HepG2 (cell line): ENCODE measurements around the gene METAP1D. TPM values are rescaled to one million over a fixed set of nuclear protein-coding genes. Genes with fewer than 3 reads are reported as not detected.

ENCODE experiments used
- ATAC-seq: fragments of 200-7000 bp; cut with Tn5 transposase; 3 replicates; pipeline ENCODE4 v1.9.1; 2020; ENCODE audit warnings: mild to moderate bottlenecking, moderate library complexity
- BruUV-seq: library from RNA; stranded (reverse); fragments of 400-500 nt; replicated peaks from 2 replicates; lab custom pipeline; 2021; lab: Mats Ljungman, UMichigan
- CTCF ChIA-PET: fragments of 300-600 bp; formaldehyde crosslinking; extraction: SDS; loops from one replicate; lab custom pipeline; 2021; ENCODE audit warnings: low total read pairs, inconsistent platforms, low intra/inter-chr PET ratio; lab: Yijun Ruan, JAX
- POLR2A ChIA-PET: fragments of 350-600 bp; sonication (Branson Sonifier 250); formaldehyde crosslinking; loops from one replicate; lab custom pipeline; 2020; ENCODE audit warnings: antibody characterized with exemption, inconsistent platforms; lab: Yijun Ruan, JAX
- DNase-seq: peaks from one replicate; pipeline ENCODE4 v3.0.0-alpha.2; 2015; ENCODE audit warnings: low spot score
- FAIRE-seq: peaks from 3 replicates; lab custom pipeline; 2011; peaks lifted over from hg19 to GRCh38; lab: Jason Lieb, UNC
- H2AFZ ChIP-seq: one replicate; pipeline ENCODE4 v1.6.1; 2011; ENCODE audit warnings: low read length, inconsistent platforms
- H3K27ac ChIP-seq: fragments of 300-600 bp; 3 replicates; pipeline ENCODE4 v1.8.0; 2011; ENCODE audit warnings: mixed run types, mild to moderate bottlenecking, mixed read lengths, low read length, inconsistent platforms; ENCODE audit not compliant: insufficient read depth; ENCODE audit errors: extremely low read length
- H3K27me3 ChIP-seq, 2 experiments: fragments of 200-600 bp in 1 of 2; 2 replicates in 1 of 2; 3 replicates in 1 of 2; pipeline versions ENCODE4 v1.6.0 to v1.8.0; 2011; ENCODE audit warnings: low read length in 2 of 2, mild to moderate bottlenecking in 2 of 2, moderate library complexity in 2 of 2, inconsistent platforms in 1 of 2; ENCODE audit not compliant: insufficient read depth in 2 of 2, control insufficient read depth in 1 of 2
- H3K36me3 ChIP-seq, 2 experiments: fragments of 200-600 bp in 1 of 2; replicated peaks in 1 of 2; 2 replicates in 1 of 2; 3 replicates in 1 of 2; pipeline versions ENCODE4 v1.5.1 to v1.8.0; 2011; ENCODE audit warnings: low read length in 2 of 2, inconsistent platforms in 1 of 2; ENCODE audit not compliant: insufficient read depth in 2 of 2, control insufficient read depth in 1 of 2
- H3K4me1 ChIP-seq: 2 replicates; pipeline ENCODE4 v1.5.1; 2012; ENCODE audit warnings: low read length, inconsistent platforms; ENCODE audit not compliant: insufficient read depth
- H3K4me2 ChIP-seq: 2 replicates; pipeline ENCODE4 v1.6.0; 2011; ENCODE audit warnings: low read depth, low read length, inconsistent platforms
- H3K4me3 ChIP-seq, 3 experiments: fragments of 200-600 bp in 1 of 3; sonication (generic), shearing (Covaris generic) in 1 of 3; replicated peaks in 1 of 3; 2 replicates each; pipeline ENCODE4 v1.5.1; 2011 to 2016; ENCODE audit warnings: low read length in 3 of 3, inconsistent platforms in 2 of 3, low read depth in 2 of 3, mild to moderate bottlenecking in 2 of 3, control low read depth in 1 of 3, mixed read lengths in 1 of 3; ENCODE audit not compliant: insufficient read depth in 1 of 3
- H3K79me2 ChIP-seq: one replicate; pipeline ENCODE4 v1.6.1; 2011; ENCODE audit warnings: low read length, inconsistent platforms; ENCODE audit not compliant: insufficient read depth
- H3K9ac ChIP-seq: 2 replicates; pipeline ENCODE4 v1.6.0; 2011; ENCODE audit warnings: mild to moderate bottlenecking, low read depth, low read length, inconsistent platforms; ENCODE audit not compliant: insufficient read depth
- H3K9me3 ChIP-seq: 2 replicates; pipeline ENCODE4 v1.5.1; 2012; ENCODE audit warnings: mild to moderate bottlenecking, low read length
- H4K20me1 ChIP-seq: 2 replicates; pipeline ENCODE4 v1.6.0; 2011; ENCODE audit warnings: inconsistent platforms, mild to moderate bottlenecking, low read length, moderate library complexity; ENCODE audit not compliant: insufficient read depth
- DDIT3 ChIP-seq: sonication (generic); formaldehyde crosslinking; IDR thresholded peaks from 2 replicates; pipeline ENCODE4 v1.4.0; 2020; ENCODE audit warnings: mild to moderate bottlenecking, missing genetic modification reagents
- E2F2 ChIP-seq: sonication (generic); formaldehyde crosslinking; IDR thresholded peaks from 2 replicates; pipeline ENCODE4 v1.4.0; 2020; ENCODE audit warnings: missing genetic modification reagents, borderline replicate concordance
- GLI4 ChIP-seq: sonication (generic); formaldehyde crosslinking; IDR thresholded peaks from 2 replicates; pipeline ENCODE4 v1.5.1; 2020; ENCODE audit warnings: missing genetic modification reagents, mild to moderate bottlenecking, moderate library complexity, borderline replicate concordance
- HNRNPH1 ChIP-seq: fragments of 200-400 bp; formaldehyde crosslinking; optimal IDR thresholded peaks from 2 replicates; pipeline ENCODE3; 2017; ENCODE audit warnings: mild to moderate bottlenecking, low read depth, low read length
- KDM6A ChIP-seq: IDR thresholded peaks from 2 replicates; pipeline ENCODE4 v1.6.1; 2016; ENCODE audit warnings: low read depth
- LRRFIP1 ChIP-seq: sonication (generic); formaldehyde crosslinking; conservative IDR thresholded peaks from 2 replicates; pipeline ENCODE4 v1.4.0; 2020; ENCODE audit warnings: missing genetic modification reagents
- MTA1 ChIP-seq: sonication (generic); formaldehyde crosslinking; IDR thresholded peaks from 2 replicates; pipeline ENCODE4 v1.4.0; 2020; ENCODE audit warnings: missing genetic modification reagents, mild to moderate bottlenecking, borderline replicate concordance
- MTA3 ChIP-seq: sonication (generic); formaldehyde crosslinking; IDR thresholded peaks from 2 replicates; pipeline ENCODE4 v1.4.0; 2020; ENCODE audit warnings: missing genetic modification reagents
- MXD4 ChIP-seq: IDR thresholded peaks from 2 replicates; pipeline ENCODE4 v1.6.1; 2016; ENCODE audit warnings: mild to moderate bottlenecking, missing biosample characterization, missing genetic modification reagents
- PAX8 ChIP-seq: sonication (generic); formaldehyde crosslinking; IDR thresholded peaks from 2 replicates; pipeline ENCODE4 v1.8.0; 2022; ENCODE audit warnings: mild to moderate bottlenecking, missing genetic modification reagents, borderline replicate concordance
- PHF8 ChIP-seq: sonication (generic); formaldehyde crosslinking; IDR thresholded peaks from 2 replicates; pipeline ENCODE4 v1.5.0; 2020; ENCODE audit warnings: missing genetic modification reagents
- RCOR2 ChIP-seq: IDR thresholded peaks from 2 replicates; pipeline ENCODE4 v1.6.1; 2016; ENCODE audit warnings: missing biosample characterization, missing genetic modification reagents
- SMARCE1 ChIP-seq: fragments of 450-650 bp; IDR thresholded peaks from 2 replicates; pipeline ENCODE4 v1.6.1; 2017; ENCODE audit warnings: borderline replicate concordance
- ZBTB7A ChIP-seq: sonication (generic); formaldehyde crosslinking; IDR thresholded peaks from 2 replicates; pipeline ENCODE4 v1.8.0; 2022; ENCODE audit warnings: mild to moderate bottlenecking, missing genetic modification reagents
- ZMAT3 ChIP-seq: sonication (generic); formaldehyde crosslinking; conservative IDR thresholded peaks from 2 replicates; pipeline ENCODE4 v1.7.0; 2021; ENCODE audit warnings: missing genetic modification reagents
- ZMAT5 ChIP-seq: sonication (generic); formaldehyde crosslinking; IDR thresholded peaks from 2 replicates; pipeline ENCODE4 v1.5.0; 2020; ENCODE audit warnings: mild to moderate bottlenecking, low read depth, missing genetic modification reagents, borderline replicate concordance
- ZNF263 ChIP-seq: sonication (generic); formaldehyde crosslinking; IDR thresholded peaks from 2 replicates; pipeline ENCODE4 v1.4.0; 2020; ENCODE audit warnings: missing genetic modification reagents
- ZNF317 ChIP-seq: sonication (generic); formaldehyde crosslinking; IDR thresholded peaks from 2 replicates; pipeline ENCODE4 v1.5.0; 2020; ENCODE audit warnings: mild to moderate bottlenecking, missing genetic modification reagents
- ZNF749 ChIP-seq: sonication (generic); formaldehyde crosslinking; IDR thresholded peaks from 2 replicates; pipeline ENCODE4 v1.8.0; 2022; ENCODE audit warnings: mild to moderate bottlenecking, missing genetic modification reagents, moderate library complexity, borderline replicate concordance
- ZNF768 ChIP-seq: sonication (generic); formaldehyde crosslinking; IDR thresholded peaks from 2 replicates; pipeline ENCODE4 v1.4.0; 2020; ENCODE audit warnings: missing genetic modification reagents
- ZNF775 ChIP-seq: sonication (generic); formaldehyde crosslinking; IDR thresholded peaks from 2 replicates; pipeline ENCODE4 v1.4.0; 2020; ENCODE audit warnings: missing genetic modification reagents, mild to moderate bottlenecking, moderate library complexity, borderline replicate concordance
- WGBS: methylation state at CpG from one replicate; pipeline ENCODE4 v1.1.6; 2017; ENCODE audit warnings: low lambda C conversion rate; 5-methylcytosine and 5-hydroxymethylcytosine counted together
- in situ Hi-C: cut with HindIII; loops from 2 replicates; pipeline ENCODE4 v1.10.0; 2017; ENCODE audit warnings: low pct_unique_long_range_greater_than_20kb; ENCODE audit not compliant: extremely low pct_ligation_motif_present
- intact Hi-C: fragments of 100-400 bp; cut with micrococcal nuclease; formaldehyde crosslinking; loops from one replicate; pipeline ENCODE4 v1.10.0; 2022; ENCODE audit not compliant: unreplicated experiment
- polyA plus RNA-seq, 8 experiments: library from polyadenylated mRNA; depleted of rRNA in 3 of 8; stranded (reverse) in 7 of 8; unstranded in 1 of 8; fragments of >200 nt; fragmentation: Illumina TruSeq in 4 of 8; extraction: Trizol in 4 of 8; gene quantifications; 2 replicates each; pipeline versions ENCODE4 v1.2.1 to v1.2.3, GENCODE V29; 2011 to 2016; ENCODE audit warnings: low read depth in 4 of 8, missing spikeins in 1 of 8, mixed read lengths in 1 of 8; ENCODE audit not compliant: insufficient read depth in 1 of 8
- total RNA-seq, 5 experiments: library from RNA; depleted of rRNA; stranded (reverse); fragments of >200 nt; fragmentation: Illumina TruSeq; extraction: Trizol; gene quantifications; 2 replicates each; pipeline ENCODE4 v1.2.3, GENCODE V29; 2016; ENCODE audit warnings: low read depth in 1 of 5

Gene METAP1D
- total and polyA plus RNA-seq, 2 of the 13 experiments (the other 11 are each of a cell fraction or from before 2014, with no cell fraction given) = 14.7 to 21.6 TPM

GRCh38 chr2:172109988-172110811, 110.4 kb downstream of the METAP1D start:
- ChIA-PET CTCF (no interaction called here), POLR2A (no interaction called here)
- in situ Hi-C loops = loop anchor here (5.0 to 10.0 kb wide), 4 partner anchors 153 to 538 kb away; no protein-coding TSS in a partner anchor
- Histone ChIP-seq H3K27ac (no peak overlapping the region), H4K20me1 (no peaks in the 10 kb centered on the region), H3K27me3 (peaks cover 3 to 17% of the 10 kb centered on the region in 2 experiments; a peak in 4 of 5 replicates), H3K4me2 (peak overlapping the region; percentile 69), H3K36me3 (no peaks in the 10 kb centered on the region), H3K9me3 (no peaks in the 10 kb centered on the region), H3K4me3 (peak overlapping the region; percentile 17 to 52 (median 33); a peak in 3 of 6 replicates), H3K79me2 (no peaks in the 10 kb centered on the region), H3K4me1 (peaks cover 31% of the 10 kb centered on the region), H2AFZ (peak overlapping the region; percentile 43), H3K9ac (0 out of 2 replicates have a peak overlapping the region, but pooled peaks have one; percentile 6)
- ATAC-seq = peak; percentile 60
- no peak for DNase-seq
- no peak for FAIRE-seq
- intact Hi-C loops = loop anchor here (10.0 kb wide), 1 partner anchor 1135 kb away; no protein-coding TSS in a partner anchor
- BruUV-seq = no TSS peak
- 63% methylated on average over 26 of the region's 31 CpGs for WGBS
- TF ChIP-seq E2F2 (no peak), MTA1 (CRISPR knock-in tag) (0 out of 2 replicates have a peak, but pooled peaks have one; percentile 29), LRRFIP1 (no peak), ZNF317 (CRISPR knock-in tag) (no peak), PAX8 (CRISPR knock-in tag) (no peak), SMARCE1 (no peak), ZNF768 (CRISPR knock-in tag) (peak; percentile 24; the same call in 1 of the 2 replicates), ZMAT5 (CRISPR knock-in tag) (no peak), ZMAT3 (no peak), ZNF263 (CRISPR knock-in tag) (0 out of 2 replicates have a peak, but pooled peaks have one; percentile 15), DDIT3 (CRISPR knock-in tag) (no peak), ZNF775 (no peak), MTA3 (CRISPR knock-in tag) (no peak), KDM6A (no peak), MXD4 (CRISPR knock-in tag) (no peak), HNRNPH1 (no peak), ZNF749 (no peak), RCOR2 (no peak), PHF8 (CRISPR knock-in tag) (peak; percentile 33; the same call in 1 of the 2 replicates), ZBTB7A (CRISPR knock-in tag) (no peak), GLI4 (CRISPR knock-in tag) (no peak)
